SKM-1 (cell line): Measurements from ENCODE around the gene PABPC1L.
"Not testable (repeated sequence)": the region's sequence is repeated elsewhere in the genome, so short reads cannot be mapped to it uniquely, and the experiment has no call there.

Source experiments
- DNase-seq: peaks from one replicate; lab custom pipeline; 2025; ENCODE audit not compliant: unreplicated experiment; lab: John Stamatoyannopoulos, UW

The PABPC1L gene

DNA sequence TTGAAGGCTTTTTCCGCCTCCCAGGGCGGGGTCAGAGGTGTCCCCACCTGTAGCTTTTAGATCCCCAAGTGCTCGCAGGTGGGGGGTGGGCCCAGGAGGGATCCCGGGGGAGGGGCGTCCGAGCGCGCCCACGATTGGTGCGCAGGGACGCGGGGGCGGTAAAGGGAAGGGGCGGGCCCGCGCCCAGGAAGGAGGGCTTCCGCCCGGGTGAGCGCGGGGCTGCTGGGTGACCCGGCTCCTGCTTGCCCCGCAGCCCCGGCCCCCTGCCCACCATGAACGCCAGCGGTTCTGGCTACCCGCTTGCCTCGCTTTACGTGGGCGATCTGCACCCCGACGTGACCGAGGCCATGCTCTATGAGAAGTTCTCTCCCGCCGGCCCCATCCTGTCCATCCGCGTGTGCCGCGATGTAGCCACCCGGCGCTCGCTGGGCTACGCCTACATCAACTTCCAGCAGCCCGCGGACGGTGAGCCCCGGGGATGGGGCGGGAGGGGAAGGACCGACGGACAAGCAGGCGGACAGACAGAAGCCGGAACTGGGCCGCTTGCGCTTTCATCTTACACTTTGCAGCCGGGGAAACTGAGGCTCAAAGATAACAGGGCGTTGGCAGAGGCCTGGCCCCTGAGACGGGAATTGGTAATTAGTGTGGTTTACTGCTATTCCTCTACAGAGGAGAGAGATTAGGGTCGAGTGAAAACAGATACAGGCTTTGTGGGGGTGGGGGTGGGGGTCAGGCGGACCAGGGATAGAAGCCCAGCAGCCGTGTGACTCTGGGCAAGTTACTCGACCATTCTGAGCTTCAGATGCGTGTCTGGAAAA lies at the start of gene PABPC1L:
PABPC1L (plus strand) TSS at position 189 of the 818 bp plus-strand sequence; CDS start at position 273, 84 bp downstream.
- peak; percentile 36 for DNase-seq

DNA sequence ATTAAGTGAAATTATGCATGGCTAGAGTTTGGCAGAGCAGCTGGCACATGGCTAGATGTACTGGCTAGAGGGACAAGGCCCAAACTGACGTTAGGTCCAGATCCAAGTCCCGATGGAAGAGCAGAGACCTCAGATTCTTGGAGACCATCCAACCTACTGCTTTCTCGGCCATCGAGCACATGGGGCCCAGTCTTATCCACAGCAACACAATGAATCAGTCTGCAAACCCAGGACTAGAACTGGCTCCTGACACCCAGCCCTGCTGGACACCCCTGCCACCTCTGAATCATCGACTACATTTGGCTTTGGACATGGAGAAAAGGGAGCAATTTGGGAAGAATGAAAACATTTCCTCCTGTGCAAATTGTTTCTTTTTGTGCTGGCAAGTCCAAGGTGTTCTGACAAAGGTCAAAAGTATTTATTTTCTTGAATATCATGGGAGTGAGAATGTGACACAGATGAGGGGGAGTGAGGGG lies 48.3 kb upstream of the PABPC1L start:
- no peak for DNase-seq

- no peak for DNase-seq
These were observed 47.6 kb upstream of the PABPC1L start for GRCh38 chr20:44862286-44862685.

DNA sequence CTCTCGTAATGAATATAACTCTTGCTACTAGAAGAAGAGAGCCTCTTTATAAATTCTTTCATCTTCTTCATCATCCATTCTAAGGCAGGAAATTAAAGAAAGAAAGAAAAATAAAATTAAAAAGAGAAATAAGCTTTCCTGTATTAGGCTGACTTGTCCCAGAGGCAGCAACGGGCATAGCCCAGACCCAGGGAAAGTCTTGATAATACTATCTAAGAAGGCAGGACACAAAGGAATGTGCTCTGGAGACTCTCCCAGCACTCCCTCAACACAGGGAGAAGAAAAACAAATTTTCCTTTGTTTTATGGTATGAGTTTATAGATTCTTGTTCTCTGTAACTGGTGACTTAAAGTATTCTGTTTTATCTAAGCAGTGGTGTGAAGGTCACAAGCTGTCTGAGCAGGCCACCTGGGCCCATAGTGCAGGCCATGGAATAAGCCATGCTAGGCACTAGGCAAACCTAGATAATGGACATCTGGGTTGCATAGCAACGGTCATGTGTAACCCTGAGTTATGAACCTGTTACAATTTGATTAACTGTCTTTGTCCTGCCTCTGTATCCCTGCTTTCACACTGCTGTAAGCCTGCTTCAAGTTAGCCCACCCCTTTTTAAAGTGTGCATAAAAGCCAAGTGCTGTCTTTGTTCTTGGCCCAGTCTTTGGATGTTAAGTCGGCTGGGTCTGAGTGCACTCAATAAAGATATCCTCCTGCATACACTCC lies 46.3 kb upstream of the PABPC1L start:
- not testable (repeated sequence) for DNase-seq

GRCh38 chr20:44864493-44864892 lies 45.4 kb upstream of the PABPC1L start:
- DNase-seq: not testable (repeated sequence)

DNA sequence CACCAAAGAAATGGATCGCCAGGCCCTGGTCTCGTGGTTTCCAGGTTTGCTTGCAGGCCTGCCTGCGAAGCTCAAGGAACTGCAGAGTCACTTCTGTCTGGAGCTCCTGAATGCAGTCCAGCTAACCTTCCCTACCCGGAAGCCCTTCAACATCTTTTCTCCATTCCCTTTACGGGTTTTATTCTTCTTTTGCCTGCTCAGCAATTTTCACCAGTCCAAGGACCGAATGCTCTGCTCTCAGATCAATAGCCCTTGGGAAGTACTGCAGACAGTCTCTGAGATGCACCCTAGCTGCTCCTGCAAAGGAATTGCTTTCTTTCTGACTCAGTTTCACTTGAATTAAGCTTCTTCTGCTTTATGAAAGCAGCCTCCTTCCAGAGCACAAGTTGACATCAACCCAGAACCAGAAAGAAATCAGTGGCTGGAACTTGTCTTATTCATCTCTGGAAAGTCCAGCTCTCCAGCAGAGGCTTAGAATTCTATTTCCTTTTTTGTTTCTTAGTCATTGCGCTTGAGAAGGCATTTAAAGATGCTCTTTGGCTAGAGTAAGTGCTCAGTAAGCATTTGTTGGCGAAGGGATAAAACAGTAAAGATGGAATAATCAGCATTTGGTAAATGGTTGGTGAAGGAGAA lies 43.0 kb upstream of the PABPC1L start:
- no peak for DNase-seq

DNA sequence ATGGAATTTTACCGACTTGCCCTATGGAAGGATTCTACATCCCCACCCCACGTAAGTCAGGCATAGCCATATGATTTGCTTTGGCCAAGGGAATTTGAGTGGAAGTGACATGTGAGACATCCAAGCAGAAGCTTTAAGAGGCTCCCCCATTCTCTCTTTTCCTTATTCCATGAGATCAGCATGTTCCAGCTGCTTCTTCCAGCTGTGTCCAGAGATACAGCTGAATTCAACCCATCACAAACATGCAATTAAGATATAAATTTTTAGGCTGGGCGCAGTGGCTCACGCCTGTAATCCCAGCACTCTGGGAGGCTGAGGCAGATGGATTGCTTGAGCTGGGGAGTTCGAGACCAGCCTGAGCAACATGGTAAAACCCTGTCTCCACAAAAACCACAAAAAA lies 40.4 kb upstream of the PABPC1L start:
- DNase-seq: no peak

DNA sequence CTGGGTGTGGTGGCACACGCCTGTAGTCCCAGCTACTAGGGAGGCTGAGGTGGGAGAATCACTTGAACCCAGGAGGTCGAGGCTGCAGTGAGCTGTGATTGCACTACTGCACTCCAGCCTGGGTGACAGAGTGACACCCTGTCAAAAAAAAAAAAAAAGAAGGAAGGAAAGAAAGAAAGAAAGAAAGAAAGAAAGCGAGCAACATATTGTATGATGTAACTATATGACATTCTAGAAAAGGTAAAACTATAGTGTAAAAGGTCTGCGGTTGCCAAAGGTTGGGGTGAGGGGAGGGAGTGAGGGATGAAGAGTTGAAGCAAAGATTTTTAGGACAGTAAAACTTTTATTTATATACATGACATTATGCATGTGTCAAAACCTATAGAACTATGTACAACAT lies 27.5 kb upstream of the PABPC1L start:
- not testable (repeated sequence) for DNase-seq

GRCh38 chr20:44883214-44883902 lies 26.5 kb upstream of the PABPC1L start:
- no peak for DNase-seq

GRCh38 chr20:44884907-44885391 lies 24.9 kb upstream of the PABPC1L start:
- DNase-seq: no peak

- DNase-seq: peak; percentile 97
These were observed 24.2 kb upstream of the PABPC1L start, which contains the start of gene YWHAB for GRCh38 chr20:44885392-44886265. TSS of gene YWHAB (plus strand) at chr20:44885705. CDS start at chr20:44901534, 15,829 bp downstream.

GRCh38 chr20:44886266-44886651 lies 23.6 kb upstream of the PABPC1L start:
- no peak for DNase-seq

DNA sequence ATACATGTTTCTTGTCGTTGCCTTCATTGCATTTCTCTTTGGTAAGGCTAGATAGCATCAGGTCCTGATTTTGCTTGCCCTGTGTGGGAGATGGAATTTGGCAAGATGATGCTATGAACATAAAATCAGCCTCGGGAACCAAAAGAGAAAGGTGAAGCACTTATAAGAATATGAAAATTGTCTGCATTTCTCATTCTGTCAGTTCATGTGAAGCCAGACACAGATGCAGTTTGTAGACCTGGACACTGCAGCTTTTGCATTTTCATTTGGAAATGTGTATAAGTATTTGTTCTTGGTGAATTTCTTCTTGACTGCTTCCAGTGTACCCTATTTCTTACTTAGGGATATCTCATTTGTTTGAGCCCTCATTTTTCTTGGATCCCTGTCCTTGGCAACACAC lies 23.0 kb upstream of the PABPC1L start:
- no peak for DNase-seq

GRCh38 chr20:44887466-44887865 lies 22.4 kb upstream of the PABPC1L start:
- no peak for DNase-seq

- DNase-seq: no peak
These were observed 21.4 kb upstream of the PABPC1L start for GRCh38 chr20:44888226-44889103.

GRCh38 chr20:44891826-44892225 lies 18.0 kb upstream of the PABPC1L start:
- DNase-seq: no peak

GRCh38 chr20:44894959-44895358 lies 14.9 kb upstream of the PABPC1L start:
- DNase-seq: no peak

DNA sequence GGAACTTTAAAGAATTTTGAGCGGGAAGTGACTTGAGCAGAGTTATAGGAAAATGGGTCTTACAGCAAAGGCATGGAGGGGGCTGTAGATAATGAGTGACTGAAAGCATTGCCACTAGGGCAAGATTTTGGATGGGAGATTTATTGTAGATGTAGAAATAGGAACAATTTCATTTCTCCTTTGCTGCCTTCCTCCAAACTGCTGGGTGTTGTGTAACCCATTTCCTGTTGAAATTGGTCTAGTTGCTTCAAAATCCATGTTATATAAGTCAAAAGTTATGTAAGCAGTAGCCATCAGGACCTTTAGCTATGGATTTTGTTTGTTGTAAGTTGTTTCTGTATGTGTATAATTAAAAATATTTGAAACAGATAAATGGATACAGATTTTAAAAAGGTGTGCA lies 13.3 kb upstream of the PABPC1L start:
- peak; percentile 46 for DNase-seq

DNA sequence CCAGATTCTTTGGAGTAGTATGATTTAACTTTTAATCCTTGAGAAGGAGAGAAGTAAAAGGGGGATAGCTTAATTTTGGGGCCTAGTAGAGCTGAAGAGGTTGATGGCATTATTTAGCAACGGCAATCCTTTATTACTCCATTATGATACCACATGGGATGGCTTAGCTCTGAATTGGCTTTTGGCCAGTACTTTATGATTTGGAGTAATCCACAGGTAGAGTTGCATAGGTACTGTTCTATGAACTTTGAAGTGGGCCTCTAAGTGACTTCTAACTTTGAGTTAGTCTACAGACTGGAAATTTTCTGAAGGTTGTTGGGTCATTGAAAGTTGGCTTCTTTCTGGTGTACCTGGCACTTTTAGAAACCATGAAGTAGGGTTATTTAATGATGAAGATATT lies 12.7 kb upstream of the PABPC1L start:
- no peak for DNase-seq
